ENCODE data around the gene ERICH6B. TPM values are rescaled to one million over a fixed set of nuclear protein-coding genes. Genes with fewer than 3 reads are reported as not detected.

Gene ERICH6B
- polyA plus RNA-seq, 1 of the 3 experiments (the other 2 are of a cell fraction): not detected

- TF ChIP-seq CTCF (IDR thresholded peaks at IDR 0.05) (no peak), FOSL2 (IDR thresholded peaks at IDR 0.05; ENCODE audit: borderline replicate concordance, low read depth) (no peak)
Measured at GRCh38 chr13:45540195-45540594, 75.3 kb downstream of the ERICH6B start (continued).

GRCh38 chr13:45538382-45538781 lies 77.2 kb downstream of the ERICH6B start:
- no peak for DNase-seq
- no peak for TF ChIP-seq USF1 (IDR thresholded peaks at IDR 0.05; ENCODE audit: borderline replicate concordance, low read depth)
- TF ChIP-seq RXRA (IDR thresholded peaks at IDR 0.05; ENCODE audit: borderline replicate concordance, low read depth): no peak
- no peak for TF ChIP-seq SMC3 (IDR thresholded peaks at IDR 0.05; ENCODE audit: low read depth, low read length)
- TF ChIP-seq FOXJ3 (CRISPR knock-in tag; IDR thresholded peaks at IDR 0.05): no peak
- no peaks in the 10 kb centered on the region for H3K9me2 ChIP-seq
- no peaks in the 10 kb centered on the region for H3K27me3 ChIP-seq (ENCODE audit: insufficient read depth)
- no peaks in the 10 kb centered on the region; a peak in 1 of 4 replicates for H3K4me1 ChIP-seq (ENCODE audit: control insufficient read depth in 1 of 2, insufficient read depth in 2 of 2, low read depth in 1 of 2, low read length in 1 of 2)
- CTCF ChIA-PET: interaction anchor here (1.1 kb wide), 2 partner anchors 13 to 588 kb away, joined by 3 read pairs; no protein-coding TSS in a partner anchor
- no peak overlapping the region for H3K4me3 ChIP-seq (ENCODE audit: low read depth in 2 of 2, low read length in 1 of 2)
- POLR2A ChIA-PET: no interaction called here
- H3K36me3 ChIP-seq (replicated peaks in 1 of 2; ENCODE audit: control insufficient read depth in 1 of 2, insufficient read depth in 2 of 2, low read length in 1 of 2): peaks cover 38 to 41% of the 10 kb centered on the region in 2 experiments
- 100% methylated on average over 2 of the region's 2 CpGs for WGBS (ENCODE audit: low lambda C conversion rate)
- H3K9me3 ChIP-seq: no peaks in the 10 kb centered on the region
- no peaks in the 10 kb centered on the region for H4K20me1 ChIP-seq (ENCODE audit: insufficient read depth)
- H3F3A ChIP-seq (replicated peaks; ENCODE audit: insufficient read depth): peaks cover 8% of the 10 kb centered on the region
- H3K4me2 ChIP-seq: no peak overlapping the region
- H3K79me2 ChIP-seq (ENCODE audit: insufficient read depth): no peaks in the 10 kb centered on the region
- no peak overlapping the region for H2AFZ ChIP-seq (ENCODE audit: low read depth)
- no peak overlapping the region for H3K27ac ChIP-seq (ENCODE audit: low read depth in 2 of 2, low read length in 1 of 2)
- no peak overlapping the region for H3K9ac ChIP-seq

GRCh38 chr13:45537516-45537915 lies 78.0 kb downstream of the ERICH6B start:
- no peaks in the 10 kb centered on the region for H3K9me2 ChIP-seq
- ChIA-PET POLR2A (no interaction called here), CTCF (interaction anchor here (0.9 to 1.1 kb wide), 2 partner anchors 12 to 26 kb away, joined by 3 read pairs; no protein-coding TSS in a partner anchor)
- no peak for DNase-seq
- 91% methylated on average over 1 of the region's 1 CpG for WGBS (ENCODE audit: low lambda C conversion rate)
- no peaks in the 10 kb centered on the region for H3K79me2 ChIP-seq (ENCODE audit: insufficient read depth)
- peaks cover 8% of the 10 kb centered on the region for H3F3A ChIP-seq (replicated peaks; ENCODE audit: insufficient read depth)
- TF ChIP-seq MEF2A (IDR thresholded peaks at IDR 0.05; ENCODE audit: borderline replicate concordance, low read depth) (no peak), TAF1 (IDR thresholded peaks at IDR 0.05; ENCODE audit: borderline replicate concordance, low read depth, low read length) (no peak), POLR2AphosphoS5 (IDR thresholded peaks at IDR 0.05; ENCODE audit: low read depth, low read length) (no peak), FOSL2 (IDR thresholded peaks at IDR 0.05; ENCODE audit: borderline replicate concordance, low read depth) (no peak), MAX (IDR thresholded peaks at IDR 0.05; ENCODE audit: low read depth) (no peak), USF1 (IDR thresholded peaks at IDR 0.05; ENCODE audit: borderline replicate concordance, low read depth) (no peak), CTCF (IDR thresholded peaks at IDR 0.05) (no peak), EZH2phosphoT487 (IDR thresholded peaks at IDR 0.05; ENCODE audit: borderline replicate concordance, low read depth) (no peak), RAD21 (IDR thresholded peaks at IDR 0.05; ENCODE audit: low read length) (no peak)
- H3K27me3 ChIP-seq (ENCODE audit: insufficient read depth): no peaks in the 10 kb centered on the region
- no peaks in the 10 kb centered on the region for H3K9me3 ChIP-seq
- H3K9ac ChIP-seq: no peak overlapping the region
- no peak overlapping the region for H3K27ac ChIP-seq (ENCODE audit: low read depth in 2 of 2, low read length in 1 of 2)
- no peak overlapping the region for H3K4me3 ChIP-seq (ENCODE audit: low read depth in 2 of 2, low read length in 1 of 2)
- H3K36me3 ChIP-seq (replicated peaks in 1 of 2; ENCODE audit: control insufficient read depth in 1 of 2, insufficient read depth in 2 of 2, low read length in 1 of 2): peaks cover 41 to 50% of the 10 kb centered on the region in 2 experiments
- H3K4me2 ChIP-seq: no peak overlapping the region
- no peaks in the 10 kb centered on the region; a peak in 1 of 4 replicates for H3K4me1 ChIP-seq (ENCODE audit: control insufficient read depth in 1 of 2, insufficient read depth in 2 of 2, low read depth in 1 of 2, low read length in 1 of 2)
- no peak overlapping the region for H2AFZ ChIP-seq (ENCODE audit: low read depth)
- no peaks in the 10 kb centered on the region for H4K20me1 ChIP-seq (ENCODE audit: insufficient read depth)

Data from SK-N-SH (cell line).